MV-4-11 (cell line): ENCODE results near the gene IL1B.

Source experiments
- DNase-seq: peaks from one replicate; lab custom pipeline; 2025; lab: John Stamatoyannopoulos, UW

IL1B gene

GRCh38 chr2:112829101-112829960 is 7.2 kb downstream of the IL1B start:
- DNase-seq: no peak

DNA sequence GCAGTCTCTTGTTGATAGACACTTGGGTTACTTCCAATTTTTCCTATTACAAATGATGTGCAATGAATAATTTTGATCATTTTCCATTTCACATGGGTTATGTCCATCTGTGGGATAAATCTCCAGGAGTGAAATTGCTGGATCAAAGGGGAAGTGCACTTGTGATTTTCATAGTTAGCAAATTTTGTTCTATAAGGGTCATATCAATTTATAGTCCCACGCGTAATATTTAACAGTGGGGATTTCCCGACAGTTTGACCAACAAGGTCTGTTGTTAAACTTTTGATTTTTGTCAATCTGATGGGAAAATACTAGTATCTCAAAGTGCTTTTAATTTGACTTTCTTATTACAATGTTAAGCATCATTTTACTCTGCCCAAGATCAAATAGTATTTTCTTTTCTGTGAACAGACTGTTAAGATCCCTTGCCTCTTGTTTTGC is 8.3 kb downstream of the IL1B start:
- no peak for DNase-seq

DNA sequence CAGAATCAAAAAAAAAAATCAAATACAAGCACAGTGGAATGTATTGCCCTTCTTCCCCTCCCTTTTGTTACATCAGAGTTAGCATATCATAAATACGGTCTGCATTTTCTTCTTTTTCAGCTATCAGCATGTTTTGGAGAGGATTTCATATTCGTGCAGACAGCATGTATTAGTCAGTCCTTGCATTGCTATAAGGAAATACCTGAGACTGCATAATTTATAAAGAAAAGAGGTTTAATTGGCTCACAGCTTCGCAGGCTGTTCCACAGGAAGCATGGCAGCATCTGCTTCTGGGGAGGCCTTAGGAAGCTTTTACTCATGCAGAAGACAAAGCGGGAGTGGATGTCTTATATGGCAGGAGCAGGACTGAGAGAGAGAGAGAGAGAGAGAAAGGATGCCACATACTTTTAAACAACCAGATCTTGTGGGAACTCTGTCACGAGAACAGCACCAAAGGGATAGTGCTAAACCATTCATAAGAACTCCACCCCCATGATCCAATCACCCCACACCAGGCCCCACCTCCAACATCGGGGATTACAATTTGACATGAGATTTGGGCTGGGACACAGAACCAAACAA is 8.9 kb downstream of the IL1B start:
- DNase-seq: no peak

GRCh38 chr2:112827009-112827408 is 9.6 kb downstream of the IL1B start:
- no peak for DNase-seq

DNA sequence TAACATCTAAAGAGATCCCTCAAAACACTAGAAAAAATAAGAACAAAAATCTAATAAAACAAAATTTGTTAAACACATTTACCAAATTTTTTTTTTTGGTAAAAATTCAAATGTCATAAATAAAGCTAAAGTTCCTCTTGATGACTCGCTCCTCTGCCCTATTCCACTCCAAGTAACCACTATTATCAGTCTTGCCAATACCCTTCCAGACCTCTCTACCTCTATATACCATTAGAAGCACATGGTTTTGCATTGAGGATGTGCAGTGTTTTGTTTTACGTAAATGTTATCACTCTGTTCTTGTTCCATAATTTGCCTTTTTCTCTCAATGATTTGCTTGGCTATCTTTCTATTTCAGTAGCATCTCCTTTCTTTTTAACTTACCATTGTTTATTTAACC is 10.9 kb downstream of the IL1B start:
- DNase-seq: no peak

GRCh38 chr2:112824694-112825085 is 11.9 kb downstream of the IL1B start:
- no peak for DNase-seq

GRCh38 chr2:112821682-112822081 is 14.9 kb downstream of the IL1B start:
- peak; percentile 77 for DNase-seq

DNA sequence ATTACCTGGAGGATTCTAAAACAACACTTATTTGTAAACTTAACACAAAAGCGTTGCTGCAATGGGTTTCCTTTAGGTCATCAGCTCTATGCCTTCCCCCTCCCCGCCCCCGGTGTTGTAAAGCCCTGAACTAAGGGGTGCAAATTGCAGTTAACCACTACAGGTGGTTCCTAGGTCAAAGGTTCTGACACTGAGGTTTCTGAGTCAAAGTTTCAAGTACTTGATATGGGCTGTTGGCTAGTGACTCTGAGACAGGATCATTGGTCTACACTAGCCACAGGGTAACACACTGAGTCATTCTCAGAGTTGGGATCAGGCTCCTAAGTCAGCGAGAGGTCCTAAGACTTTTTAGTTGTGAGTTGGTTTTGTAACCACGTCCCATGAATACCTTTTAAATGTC is 15.4 kb downstream of the IL1B start:
- peak; percentile 48 for DNase-seq

DNA sequence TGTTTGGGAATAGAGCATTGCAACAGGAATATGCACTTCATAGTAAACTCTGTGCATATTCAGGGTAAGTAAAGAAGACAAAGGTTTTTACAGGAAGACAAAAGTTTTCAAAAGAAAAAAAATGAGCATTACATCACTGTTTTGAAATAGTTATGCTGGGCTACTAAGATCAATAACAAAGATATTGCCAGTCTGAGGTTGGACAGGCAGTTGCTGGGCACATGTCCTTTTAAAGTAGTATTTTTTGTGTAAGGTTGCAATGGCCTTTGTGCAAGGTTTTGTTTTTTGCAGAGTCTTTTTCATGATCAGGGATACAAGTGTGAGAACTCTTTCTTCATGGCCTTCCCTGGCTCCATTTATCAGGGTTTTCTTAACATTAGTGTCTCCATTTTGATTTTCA is 16.2 kb downstream of the IL1B start:
- DNase-seq: no peak

DNA sequence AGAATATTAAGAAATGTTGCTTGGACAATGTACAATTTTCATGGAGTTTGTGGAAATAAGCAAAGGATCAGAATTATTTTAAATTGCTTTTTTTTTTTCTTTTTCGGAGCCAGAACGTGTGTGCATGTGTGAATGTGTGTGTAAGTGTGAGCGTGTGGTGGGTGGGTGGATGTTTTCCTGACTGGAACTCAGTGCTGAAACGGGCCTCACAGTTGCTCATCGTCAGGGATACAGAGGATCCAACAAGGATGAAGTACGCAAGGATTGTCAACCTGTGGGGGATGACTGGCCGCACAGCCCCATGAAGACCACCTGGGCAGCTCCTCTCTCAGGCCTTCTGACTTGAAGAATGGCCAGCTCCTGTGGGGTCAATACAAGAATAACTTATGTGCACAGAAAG is 17.5 kb downstream of the IL1B start:
- DNase-seq: no peak

GRCh38 chr2:112818094-112818902 is 18.3 kb downstream of the IL1B start:
- no peak for DNase-seq

DNA sequence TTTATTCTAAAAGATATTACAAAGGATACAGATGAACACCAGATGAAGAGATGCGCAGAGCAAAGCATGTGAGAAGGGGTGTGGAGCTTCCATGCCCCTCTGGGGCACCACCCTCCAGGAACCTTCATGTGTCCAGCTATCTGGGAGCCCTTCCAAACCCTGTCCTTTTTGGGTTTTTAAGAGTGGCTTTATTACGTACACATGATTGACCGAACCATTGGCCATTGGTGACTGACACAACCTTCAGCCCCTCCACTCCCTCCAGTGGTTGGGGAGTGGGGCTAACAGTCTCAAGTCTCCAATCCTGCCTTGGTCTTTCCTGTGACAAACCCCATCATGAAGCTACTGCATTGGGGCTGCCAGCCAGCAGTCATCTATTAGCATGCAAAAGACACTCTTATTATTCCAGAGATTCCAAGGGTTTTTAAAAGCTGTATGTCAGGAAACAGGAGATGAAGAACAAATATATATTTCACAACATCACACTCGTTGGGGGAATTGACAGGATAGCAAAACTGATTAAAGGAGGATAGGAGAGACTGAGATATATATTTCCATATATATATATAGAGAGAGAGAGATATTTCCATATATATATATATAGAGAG is 19.4 kb downstream of the IL1B start:
- no peak for DNase-seq

DNA sequence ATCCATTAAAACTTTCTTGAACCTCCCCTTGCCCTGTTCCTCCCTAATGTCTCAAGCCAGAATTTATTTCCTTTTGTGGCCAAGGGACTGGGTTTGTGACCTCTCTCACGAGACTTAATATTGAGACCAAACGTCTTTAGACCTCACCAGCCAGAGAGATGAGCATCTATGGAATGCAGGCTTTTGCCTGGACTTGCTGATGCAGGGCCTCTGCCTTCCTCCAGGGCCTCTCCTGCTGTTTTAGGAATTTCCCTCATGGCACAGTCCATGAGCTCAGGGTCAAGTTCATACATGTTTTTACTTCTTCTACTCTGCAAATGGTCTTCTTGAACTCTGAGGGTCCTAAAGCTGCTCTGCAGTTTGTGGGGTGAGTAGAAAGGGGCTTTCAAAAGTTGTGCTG is 22.3 kb downstream of the IL1B start:
- DNase-seq: no peak

DNA sequence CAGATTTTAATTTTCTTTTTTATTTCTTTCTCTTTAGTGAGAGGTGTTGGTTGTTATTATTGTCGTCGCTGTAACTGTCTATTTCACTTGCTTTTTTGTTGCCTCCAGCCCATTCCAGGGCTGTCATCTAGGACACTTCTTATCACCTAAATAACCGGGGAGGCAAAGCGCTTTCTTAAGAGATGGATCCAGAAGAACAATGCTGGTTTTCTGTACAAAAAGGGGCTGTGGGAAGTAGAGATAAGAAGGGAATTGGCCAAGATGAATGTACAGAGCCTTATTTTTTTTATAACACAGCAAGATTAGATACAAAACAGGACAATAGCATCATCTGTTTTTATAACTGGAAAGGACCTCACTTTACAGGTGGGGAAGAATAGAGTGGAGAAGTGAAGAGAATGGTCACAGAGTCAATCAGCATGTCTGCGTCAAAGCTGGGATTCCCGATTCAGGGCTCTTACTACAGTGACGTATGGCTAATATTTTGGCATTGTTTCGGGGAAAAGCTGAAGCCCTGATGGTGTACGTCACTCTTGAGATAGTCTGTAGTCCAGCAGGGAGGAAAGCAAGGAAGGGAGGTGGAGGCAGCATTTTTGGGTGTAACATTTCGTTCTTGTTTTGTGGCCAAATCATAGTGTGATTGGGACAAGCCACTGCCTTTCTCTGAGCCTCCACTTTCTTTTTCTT is 23.2 kb downstream of the IL1B start:
- DNase-seq: no peak

DNA sequence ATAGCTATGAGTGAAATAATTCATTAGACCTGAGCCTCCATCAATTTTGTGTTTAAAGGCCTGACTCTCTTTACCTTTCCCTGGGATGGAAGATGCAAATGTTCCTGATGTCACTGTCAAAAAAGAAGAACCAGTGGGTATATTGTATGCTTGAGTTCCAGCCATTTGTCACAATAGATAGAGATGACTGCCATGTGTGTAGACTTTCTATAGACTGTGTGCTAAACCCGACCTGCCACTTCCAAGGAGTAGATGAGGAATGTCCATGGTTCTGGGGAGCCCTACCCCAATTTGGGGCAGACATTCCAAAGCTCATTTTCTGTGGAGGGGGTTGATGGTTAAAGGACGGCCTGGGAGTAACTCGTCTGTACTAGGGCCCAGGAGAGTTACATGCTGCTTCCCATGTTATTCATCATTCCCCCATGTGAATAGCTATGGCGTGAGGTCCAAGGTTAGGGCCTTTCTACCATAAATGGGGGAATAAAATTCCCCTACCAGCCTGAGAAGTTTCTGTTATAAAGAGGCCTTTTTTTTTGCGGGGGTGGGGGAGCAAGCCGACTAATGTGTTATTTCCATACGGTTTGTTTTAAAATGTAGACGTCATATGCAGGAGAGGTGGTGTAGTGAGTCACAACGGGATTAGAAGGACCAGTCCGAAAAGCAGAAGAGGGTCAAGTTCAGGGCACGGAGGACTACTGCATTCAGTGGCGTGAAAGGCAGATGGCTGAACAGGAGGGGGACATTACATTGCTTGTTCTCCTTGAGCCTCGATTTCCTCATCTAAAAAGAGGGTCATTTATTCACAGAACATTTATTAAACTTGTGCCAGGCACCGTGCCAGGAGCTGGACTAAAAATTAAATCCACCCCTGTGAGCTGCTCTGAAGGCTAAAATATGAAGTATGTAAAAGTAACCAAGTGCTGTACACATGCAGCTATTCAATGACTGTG is 24.0 kb downstream of the IL1B start:
- DNase-seq: peak; percentile 83

DNA sequence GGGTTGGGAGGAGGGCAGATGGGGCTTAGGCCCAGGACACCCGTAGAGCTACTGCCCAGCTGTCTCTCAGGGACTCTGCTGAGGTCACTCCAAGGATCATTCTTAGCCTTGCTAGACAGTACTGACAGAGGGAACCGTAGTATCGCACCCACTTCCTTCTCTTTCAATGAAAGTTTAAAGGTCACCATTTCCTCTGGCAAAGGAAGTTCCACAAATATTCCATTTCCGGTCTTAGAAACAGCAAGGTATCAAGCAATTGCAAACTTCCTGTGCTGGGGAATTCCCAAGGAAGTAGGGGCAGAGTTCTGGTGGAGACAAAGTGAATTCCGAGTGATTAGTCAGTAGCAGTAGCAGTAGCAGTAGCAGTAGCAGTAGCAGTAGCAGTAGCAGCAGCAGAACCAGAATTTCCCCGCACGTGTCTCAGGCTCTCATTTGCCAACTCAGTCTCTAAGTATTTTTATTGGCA is 24.7 kb downstream of the IL1B start:
- DNase-seq: peak; percentile 67

DNA sequence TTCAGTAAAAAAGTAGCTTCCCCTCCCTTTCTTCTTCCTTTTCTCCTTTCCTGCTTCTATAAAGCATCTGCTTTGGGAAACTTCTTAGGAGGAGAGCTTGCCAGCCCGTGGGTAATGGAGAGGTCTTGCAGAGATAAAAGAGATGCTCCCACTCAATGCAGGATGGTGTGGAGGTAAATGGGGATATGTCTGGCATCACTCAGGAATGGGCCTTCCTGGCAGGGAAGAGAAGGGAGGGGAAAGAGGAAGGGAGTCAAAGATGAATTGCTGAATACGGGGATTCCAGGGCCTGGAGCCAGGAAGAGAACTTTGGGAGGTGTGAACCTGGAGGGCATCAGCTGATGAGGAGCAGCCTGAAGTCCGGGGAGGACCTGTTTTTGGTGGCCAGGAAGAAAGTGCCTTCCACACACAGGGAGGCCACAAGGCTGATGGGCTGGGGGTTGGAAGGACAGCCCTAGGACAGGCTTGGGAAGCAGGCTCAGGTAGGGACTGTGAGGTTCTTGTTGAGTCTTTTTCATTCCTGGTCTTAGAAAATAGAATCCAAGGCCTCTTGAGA is 25.2 kb downstream of the IL1B start:
- no peak for DNase-seq

- no peak for DNase-seq
Observed at GRCh38 chr2:112809112-112809511, 27.5 kb downstream of the IL1B start.

GRCh38 chr2:112807233-112807807 is 29.3 kb downstream of the IL1B start:
- DNase-seq: no peak

- DNase-seq: no peak
Observed at GRCh38 chr2:112805542-112805941, 31.0 kb downstream of the IL1B start.
